Upper lobe of left lung (tissue), 4 donors: Measurements from ENCODE around the gene REG3A.

Experiments used
- CTCF ChIP-seq, 6 experiments: fragments of 450-650 bp in 4 of 6; fragments of 200-600 bp in 2 of 6; sonication (generic) in 2 of 6; IDR thresholded peaks; one replicate each; pipeline ENCODE4 v1.5.1; 2016 to 2019; ENCODE audit warnings: antibody characterized with exemption in 6 of 6
- POLR2AphosphoS5 ChIP-seq, 2 donors: sonication (generic); formaldehyde crosslinking; IDR thresholded peaks; one replicate each; pipeline ENCODE4 v1.5.1; 2017; ENCODE audit warnings: antibody characterized with exemption in 2 of 2

- TF ChIP-seq CTCF (IDR thresholded peaks at IDR 0.05) (no peak), POLR2AphosphoS5 (IDR thresholded peaks at IDR 0.05) (no peak)
Observed at GRCh38 chr2:79180092-79180491, 20.5 kb upstream of the REG3A start.
